Cerebellar nuclear complex (tissue), 1 donor: ENCODE data around the gene DCDC2B.
"Not testable (repeated sequence)": the region's sequence is repeated elsewhere in the genome, so short reads cannot be mapped to it uniquely, and the experiment has no call there.

ENCODE experiments used
- DNase-seq, 2 experiments: peaks; one replicate each; lab custom pipeline; 2025; lab: John Stamatoyannopoulos, UW

The DCDC2B gene

DNA sequence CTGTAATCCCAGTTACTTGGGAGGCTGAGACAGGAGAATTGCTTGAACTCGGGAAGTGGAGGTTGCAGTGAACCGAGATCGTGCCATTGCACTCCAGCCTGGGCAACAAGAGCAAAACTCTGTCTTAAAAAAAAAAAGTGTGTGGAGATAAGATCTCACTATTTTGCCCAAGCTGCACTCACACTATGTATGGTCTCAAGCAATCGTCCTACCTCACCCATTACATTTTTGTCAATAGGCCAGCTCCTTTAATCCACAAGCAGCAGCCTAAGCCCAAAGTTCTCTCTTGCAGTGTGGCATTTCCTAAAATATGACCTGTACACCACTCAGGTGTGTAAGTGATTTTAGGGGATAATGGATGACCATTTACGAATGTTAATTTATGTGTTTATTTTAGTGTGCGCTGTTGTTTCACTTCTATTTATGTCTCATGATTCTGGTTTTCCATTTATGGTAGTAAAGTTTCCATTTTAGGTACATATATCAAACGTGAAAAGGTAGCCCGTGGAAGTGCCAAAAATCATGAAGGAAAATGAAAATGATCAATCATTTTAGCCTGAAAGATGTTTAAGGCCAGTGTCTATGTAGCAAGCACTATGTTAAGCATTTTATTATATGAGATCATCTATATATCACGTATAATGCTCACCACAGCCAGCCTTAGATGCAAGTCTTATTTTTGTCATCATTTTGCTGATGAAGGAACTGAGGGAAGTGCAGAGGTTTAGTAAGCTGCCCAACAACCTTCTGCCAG is 47.8 kb downstream of the DCDC2B start:
- DNase-seq: no peak

DNA sequence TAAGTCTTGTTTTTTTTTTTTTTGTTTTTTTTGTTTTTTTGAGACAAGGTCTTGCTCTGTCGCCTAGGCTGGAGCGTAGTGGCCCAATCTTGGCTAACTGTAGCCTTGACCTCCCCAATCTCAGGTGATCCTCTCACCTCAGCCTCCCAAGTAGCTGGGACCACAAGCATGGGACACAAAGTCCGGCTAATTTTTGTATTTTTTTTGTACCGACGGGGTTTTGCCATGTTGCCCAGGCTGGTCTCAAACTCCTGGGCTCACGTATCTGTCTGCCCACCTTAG is 48.3 kb downstream of the DCDC2B start:
- no peak for DNase-seq

DNA sequence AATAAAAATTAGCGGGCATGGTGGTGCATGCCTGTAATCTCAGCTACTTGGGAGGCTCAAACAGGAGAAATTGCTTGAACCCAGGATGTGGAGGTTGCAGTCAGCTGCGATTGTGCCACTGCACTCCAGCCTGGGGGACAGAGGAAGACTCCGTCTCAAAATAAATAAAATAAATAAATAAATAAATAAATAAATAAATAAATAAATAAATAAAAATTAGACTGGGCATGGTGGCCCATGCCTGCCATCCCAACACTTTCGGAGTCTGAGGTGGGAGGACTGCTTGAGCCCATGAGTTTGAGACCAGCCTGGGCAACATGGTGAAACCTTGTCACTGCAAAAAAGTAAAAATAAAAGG is 54.3 kb downstream of the DCDC2B start:
- not testable (repeated sequence) for DNase-seq

DNA sequence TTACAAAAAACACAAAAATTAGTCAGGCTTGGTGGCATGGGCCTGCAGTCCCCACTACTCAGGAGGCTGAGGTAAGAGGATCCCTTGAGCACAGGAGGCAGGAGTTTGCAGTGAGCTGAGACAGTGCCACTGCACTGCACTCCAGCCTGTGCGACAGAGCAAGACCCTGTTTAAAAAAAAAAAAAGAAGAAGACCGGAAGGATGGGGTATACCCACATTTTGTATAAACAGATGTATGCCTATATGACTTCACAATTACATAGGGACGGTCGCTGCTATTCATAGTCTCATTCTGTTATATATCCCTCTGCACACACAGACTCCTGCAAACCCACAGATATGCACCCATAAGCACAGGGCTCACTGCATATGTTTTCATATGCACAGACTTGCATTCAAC is 54.9 kb downstream of the DCDC2B start:
- DNase-seq: no peak
